OCI-M2 (cell line): ENCODE results near the gene HGD.
"Not testable (repeated sequence)": the region's sequence is repeated elsewhere in the genome, so short reads cannot be mapped to it uniquely, and the experiment has no call there.

ENCODE experiments used
- DNase-seq: peaks from one replicate; lab custom pipeline; 2025; ENCODE audit not compliant: unreplicated experiment; lab: John Stamatoyannopoulos, UW

The HGD gene

DNA sequence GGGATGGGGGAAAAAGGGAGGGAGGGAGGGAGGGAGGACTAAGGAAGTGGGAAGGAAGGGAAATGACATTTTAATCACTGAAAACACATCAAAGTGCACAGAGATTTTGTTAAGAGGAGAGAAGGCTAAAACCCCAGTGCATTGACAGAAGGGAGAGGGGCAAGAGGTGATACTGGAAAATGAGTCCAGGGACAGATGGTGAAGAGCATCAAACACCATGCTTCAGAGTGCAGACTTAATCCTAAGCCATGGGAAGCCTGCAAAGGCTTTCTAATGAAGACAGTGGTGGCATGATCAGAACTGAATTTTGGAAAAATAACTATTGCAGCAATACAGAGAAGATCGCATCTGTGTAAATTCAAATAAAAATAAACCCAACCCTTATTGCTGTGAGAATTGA, 41.8 kb downstream of the HGD start:
- no peak for DNase-seq

DNA sequence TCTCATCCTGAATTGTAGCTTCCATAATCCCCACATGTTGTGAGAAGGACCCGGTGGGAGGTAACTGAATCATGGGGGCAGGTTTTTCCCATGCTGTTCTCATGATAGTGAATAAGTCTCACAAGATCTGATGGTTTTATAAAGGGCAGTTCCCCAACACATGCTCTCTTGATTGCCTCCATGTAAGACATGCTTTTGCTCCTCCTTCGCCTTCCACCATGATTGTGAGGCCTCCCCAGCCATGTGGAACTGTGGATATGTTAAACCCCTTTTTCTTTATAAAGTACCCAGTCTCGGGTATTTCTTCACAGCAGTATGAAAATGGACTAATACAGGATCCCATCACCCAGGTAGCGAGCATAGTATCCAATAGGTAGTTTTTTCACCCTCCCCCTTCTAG, 43.2 kb downstream of the HGD start:
- not testable (repeated sequence) for DNase-seq

DNA sequence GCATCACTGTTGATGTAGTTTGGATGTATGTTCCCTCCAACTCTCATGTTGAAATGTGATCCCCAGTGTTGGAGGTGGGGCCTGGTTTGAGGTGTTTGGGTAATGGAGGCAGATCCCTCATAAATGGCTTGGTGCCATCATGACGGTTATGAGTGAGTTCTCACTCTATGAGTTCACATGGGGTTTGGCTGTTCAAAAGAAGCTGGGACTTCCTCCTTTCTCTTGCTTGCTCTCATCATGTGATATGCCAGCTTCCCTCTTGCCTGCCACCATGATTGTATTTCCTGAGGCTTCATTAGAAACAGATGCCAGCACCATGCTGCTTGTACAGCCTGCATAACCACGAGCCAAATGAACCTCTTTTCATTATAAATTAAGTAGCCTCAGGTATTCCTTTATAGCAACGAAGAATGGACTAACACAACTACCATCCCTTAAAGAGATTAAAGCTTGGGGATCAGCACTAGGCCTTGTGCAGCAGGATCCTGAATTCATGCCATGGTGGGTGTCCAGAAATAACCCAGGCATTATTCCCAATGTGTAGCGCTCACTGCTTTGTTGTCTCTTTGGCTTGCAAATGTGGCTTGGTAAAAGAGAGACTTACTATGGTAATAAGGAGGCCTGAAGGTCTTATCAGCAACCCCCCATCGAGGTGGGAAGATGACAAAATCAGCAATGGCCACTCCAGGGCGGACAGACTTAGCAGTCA, 44.0 kb downstream of the HGD start:
- no peak for DNase-seq

DNA sequence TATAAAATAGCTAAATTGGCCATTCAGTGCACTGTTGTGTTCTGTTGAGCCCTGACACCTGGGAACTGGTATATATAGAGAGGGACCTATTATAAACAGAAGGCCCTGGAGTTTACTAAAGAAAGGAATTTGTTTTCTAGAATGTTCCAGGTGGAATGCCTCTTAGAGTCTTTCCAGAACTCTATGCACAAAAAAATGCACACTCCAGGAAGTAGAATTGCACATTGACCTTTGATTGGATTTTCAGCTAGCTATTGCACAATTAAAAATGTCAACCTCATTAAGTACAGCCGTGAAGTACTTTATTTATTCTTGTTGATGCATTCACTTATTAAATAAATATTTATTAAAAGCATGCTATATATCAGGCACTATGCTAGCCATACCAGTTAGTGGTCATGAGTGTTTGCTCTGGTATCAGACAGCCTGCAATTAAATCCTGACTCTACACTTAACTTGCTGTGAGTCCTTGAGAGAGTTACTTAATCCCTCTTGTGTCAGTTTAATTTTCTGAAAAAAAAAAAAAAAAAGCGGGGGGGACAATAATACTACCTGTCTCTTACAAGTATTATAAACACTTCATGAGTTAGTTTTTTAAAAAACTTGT, 45.1 kb downstream of the HGD start:
- no peak for DNase-seq

DNA sequence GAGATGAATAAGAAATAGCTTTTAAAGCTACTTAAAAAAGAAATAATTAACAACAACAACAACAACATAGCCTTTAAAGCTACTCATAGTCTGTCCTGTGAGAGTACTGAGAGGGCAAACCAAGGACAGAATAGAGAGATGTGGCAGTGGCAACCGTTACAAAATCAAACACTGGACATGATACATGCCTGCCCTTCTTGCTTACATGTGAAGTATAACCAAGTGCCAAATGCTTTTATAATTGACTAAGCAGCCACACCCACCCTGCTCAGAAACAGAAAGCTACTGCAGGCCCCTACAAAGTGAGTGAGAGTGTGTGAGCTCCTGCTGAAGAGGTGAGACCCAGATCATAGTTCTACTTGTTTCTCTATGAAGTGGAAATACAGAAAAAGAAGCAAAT, 47.5 kb downstream of the HGD start:
- no peak for DNase-seq

DNA sequence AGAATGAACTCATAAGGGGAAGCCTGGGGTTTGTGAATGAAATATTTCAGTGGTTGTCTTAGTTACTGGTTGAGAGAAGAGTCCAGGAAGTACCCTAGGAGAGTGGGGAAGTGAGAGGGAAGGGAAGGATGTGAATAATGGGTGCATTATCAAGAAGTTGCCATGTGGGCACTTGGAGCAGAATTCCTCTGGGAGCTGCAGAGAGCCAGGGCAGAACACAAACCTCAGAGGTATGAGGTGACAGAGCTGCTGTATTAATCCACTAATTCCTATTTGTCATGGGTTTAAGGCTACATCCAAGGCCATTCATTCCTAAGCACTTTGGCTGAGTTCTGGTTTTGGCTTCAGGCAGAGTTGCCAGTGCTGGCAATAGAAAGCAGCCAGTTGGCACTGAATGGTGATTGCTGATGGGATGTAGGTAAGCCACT, 56.9 kb downstream of the HGD start:
- DNase-seq = no peak

DNA sequence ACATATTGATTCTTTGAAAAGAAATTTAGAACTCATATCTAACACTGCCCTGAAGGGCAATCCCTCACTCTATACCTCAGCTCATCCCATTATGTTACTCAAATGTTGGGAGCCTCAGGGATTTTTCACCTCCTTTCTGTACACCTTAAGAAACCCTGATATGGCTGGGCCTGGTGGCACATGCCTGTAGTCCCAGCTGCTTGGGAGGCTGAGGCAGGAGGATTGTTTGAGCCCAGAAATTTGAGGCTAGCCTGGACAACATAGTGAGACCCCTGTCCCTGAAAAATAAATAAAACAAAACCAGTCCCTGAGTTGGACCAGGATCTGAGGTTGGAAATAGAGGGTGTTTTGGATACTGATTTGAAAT, 58.3 kb downstream of the HGD start:
- no peak for DNase-seq

DNA sequence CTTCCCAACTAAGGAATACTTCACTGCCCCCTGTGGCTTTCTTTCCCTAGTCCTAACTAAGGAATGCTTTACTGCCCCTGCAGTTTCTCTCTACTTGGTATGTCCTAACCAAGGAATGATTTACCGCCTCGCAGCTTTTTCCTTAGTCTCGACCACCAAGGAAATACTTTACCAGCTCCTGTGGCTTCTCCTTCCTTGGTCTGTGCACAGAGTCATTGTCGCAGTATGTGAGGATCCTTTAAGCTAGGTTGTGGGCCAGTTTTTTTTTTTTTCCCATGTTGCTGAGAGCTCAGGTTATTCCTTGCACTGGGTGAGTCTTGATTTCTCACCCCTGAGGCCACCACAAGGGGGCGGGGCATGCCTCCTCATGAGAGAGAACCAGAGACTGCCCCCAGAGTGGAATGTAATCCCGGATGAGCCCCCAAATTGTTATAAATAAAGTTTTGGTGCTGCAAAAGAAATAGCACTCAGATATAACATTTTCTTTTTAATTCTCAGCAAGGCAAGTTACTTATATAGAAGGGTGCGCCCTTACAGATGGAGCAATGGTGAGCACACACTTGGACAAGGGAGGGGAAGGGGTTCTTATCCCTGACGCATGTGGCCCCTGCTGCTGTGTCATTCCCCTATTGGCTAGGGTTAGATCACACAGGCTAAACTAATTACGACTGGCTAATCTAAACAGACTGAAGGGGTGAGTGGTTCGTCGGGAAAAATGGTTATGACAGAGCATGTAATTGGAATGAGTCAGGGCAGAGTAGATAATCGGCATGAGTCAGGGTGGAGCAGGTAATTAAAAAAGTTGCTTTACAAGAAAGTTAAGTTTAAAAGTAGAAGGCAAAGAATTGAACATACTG, 58.9 kb downstream of the HGD start:
- no peak for DNase-seq

DNA sequence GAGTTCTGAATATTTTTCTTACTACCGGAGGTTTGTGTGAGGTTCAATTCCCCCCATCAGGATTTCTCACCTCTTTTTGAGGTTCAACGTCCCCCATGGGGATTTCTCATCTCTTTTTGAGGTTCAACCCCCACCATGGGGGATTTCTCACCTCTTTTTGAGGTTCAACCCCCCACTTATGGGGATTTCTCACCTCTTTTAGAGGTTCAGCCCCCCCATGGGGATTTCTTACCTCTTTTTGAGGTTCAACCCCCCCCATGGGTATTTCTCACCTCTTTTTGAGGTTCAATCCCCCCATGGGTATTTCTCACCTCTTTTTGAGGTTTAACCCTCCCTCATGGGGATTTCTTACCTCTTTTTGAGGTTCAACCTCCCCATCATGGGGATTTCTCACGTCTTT, 59.6 kb downstream of the HGD start:
- DNase-seq = no peak

DNA sequence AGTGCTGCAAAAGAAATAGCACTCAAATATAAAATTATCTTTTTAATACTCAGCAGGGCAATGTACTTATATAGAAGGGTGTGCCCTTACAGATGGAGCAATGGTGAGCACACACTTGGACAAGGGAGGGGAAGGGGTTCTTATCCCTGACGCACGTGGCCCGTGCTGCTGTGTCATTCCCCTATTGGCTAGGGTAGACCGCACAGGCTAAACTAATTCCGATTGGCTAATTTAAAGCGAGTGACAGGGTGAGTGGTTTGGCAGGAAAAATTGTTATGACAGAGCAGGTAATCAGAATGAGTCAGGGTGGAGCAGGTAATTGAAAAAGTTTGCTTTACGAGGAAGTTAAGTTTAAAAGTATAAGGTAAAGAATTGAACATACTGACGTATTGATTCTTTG, 65.3 kb downstream of the HGD start:
- DNase-seq = not testable (repeated sequence)

DNA sequence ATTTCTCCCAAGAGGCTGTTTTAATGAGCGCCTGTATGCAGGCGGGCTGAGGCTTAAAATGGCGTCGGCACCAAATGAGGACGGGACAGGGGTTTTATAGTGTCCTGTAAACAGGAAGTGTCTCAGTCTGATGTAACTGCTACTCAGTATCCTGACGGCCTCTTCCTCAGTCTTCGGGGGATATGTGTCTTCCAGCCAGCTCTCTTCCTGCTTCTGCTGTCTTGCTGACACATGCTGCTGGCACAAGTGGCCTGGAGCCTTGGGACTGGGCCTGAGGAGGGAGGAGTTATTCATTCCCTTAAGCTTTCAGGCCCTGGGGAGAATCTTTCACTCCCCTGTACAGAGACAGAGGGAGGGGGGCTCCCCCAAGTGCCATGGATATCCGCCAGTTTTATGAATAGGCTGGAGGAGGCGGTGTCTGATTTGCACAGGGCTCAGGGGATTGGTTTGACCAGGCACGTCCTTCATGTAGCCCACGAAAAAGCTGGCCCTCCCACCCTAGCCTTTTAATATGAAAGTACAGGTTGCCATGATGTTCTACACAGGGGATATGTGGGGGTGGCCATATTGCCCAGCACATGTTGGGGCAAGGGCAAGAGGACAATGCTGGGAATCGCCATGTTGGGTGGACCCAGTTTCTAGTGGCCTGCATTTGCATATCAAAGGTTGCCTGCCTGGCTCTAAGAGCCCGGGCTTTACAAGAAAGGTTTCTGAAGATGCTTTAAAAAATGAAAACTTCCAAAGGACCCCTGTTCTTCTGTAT, 66.0 kb downstream of the HGD start:
- DNase-seq = no peak

DNA sequence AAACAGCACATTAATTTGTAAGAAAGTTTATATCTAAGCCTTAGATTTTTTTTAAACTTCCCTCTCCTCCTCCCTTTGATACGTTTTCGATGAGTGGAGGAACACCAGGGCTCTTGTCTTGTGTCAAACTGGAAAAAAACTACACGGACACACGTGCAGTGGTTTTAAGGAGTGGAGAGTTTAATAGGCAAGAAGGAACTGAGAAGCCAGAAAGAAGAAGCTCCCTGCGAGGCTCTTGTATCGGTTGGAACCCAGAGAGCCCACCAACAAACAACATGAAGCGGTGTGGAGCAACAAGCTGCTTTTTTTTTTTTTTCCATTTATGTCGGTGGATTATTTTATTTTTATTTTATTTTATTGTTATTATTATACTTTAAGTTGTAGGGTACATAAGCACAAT, 67.3 kb downstream of the HGD start:
- no peak for DNase-seq

DNA sequence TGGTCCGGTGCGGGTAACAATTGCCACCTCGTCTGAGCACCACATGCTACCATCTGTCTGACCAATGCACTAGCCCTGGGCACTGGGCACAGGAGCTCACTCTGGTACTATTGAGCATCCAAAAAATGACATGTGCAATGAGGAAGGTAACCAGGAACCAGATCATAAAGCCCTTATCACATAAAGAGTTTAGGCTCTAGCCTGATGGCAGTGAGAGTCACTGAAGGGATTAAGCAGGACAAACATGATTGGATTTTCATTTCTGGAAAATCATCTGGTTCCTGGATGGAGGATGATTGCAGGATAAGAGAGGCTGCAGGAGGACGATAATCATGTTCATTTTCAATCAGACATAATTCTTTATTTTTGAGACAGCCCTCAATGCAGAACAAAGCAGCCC, 73.5 kb downstream of the HGD start:
- no peak for DNase-seq

DNA sequence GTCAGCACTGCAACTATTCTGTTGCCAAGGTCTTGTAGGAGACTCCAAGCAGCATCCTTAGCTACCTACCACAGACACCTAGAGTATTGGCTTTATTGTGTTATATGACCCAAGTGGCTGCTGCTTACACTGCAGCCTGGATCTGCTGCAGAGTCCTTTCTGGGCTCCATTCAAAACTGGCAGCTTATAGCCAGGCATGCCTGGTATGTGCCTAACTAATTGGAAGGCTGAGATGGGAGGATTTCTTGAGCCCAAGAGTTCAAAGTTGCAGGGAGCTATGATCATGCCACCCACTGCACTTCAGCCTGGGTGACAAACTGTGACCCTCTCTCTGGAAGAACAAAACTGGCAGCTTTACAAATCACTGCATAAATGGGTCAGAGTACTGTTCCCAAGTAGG, 77.3 kb downstream of the HGD start:
- DNase-seq = no peak

DNA sequence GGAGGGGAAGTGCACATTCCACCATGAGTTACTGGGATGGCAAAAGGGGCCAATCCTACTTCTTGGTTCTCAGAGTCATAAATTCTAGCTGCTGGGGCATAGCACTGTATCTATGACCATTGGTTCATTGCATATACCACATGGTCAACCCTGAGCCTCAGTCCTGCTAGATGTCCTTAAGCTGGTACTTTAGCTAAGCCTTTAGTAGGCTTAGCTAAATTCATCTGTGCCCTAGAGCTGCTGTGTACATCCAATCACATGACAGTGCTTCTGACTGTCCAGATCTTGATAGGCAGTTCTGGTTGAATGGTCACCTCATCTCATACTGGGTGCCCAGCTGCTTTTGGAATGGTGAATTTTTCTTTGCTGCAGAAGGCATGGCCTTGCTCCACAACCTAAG, 77.7 kb downstream of the HGD start:
- no peak for DNase-seq

DNA sequence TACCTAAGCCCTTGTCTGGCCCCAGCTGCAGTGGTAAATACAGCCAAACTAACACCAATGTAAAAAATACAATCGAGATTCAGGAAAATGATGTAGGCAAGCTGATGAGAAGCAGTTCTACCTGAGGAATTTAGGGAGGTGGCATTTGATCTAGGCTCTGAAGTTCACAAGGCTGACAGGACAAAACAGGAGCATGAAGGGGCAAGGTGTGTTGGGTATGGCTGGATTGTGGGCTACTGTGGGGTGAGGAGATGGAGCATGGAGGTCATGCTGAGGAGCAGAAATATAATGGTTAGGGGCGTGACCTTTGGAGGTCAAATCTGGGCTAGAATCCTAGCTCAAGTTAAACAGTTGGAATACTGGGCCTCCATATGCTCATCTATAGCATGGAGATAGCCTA, 79.4 kb downstream of the HGD start:
- DNase-seq = no peak

DNA sequence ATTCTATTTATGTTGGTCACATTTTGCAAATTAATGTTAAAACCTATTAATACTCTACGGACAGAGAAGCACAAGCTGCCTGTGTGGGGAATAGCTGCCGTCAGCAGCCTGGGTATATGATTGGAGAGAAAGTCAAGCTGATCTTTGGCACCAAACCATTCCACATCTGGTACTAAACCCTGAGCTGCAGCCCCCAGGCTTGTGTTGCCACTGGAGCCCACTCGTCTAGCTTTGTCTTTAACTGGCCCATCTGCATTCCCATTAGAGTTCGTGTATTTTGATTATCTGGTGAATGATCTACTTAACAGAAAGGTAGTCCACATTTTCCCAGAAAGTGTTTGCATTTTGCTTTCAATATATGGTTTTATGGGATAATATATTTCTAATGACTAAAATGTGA, 80.5 kb downstream of the HGD start:
- DNase-seq = no peak

DNA sequence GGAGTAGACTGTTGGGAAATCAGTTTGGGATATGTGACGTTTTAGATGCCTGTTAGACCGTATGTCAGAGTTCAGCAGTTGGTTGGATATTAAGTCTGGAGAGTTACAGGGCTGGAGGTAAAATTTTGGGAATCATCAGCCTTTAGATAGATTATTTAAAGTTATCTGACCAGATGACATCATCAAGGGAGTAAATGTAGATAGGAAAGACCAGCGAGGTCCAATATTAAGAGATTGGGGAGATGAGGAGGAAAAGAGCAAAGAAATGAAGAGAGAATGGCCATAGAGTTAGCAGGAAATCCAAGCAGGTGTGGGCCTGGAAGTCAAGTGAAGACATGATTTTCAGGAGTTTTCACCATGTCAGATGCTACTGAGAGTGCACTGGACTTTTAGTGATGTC, 82.8 kb downstream of the HGD start:
- no peak for DNase-seq

DNA sequence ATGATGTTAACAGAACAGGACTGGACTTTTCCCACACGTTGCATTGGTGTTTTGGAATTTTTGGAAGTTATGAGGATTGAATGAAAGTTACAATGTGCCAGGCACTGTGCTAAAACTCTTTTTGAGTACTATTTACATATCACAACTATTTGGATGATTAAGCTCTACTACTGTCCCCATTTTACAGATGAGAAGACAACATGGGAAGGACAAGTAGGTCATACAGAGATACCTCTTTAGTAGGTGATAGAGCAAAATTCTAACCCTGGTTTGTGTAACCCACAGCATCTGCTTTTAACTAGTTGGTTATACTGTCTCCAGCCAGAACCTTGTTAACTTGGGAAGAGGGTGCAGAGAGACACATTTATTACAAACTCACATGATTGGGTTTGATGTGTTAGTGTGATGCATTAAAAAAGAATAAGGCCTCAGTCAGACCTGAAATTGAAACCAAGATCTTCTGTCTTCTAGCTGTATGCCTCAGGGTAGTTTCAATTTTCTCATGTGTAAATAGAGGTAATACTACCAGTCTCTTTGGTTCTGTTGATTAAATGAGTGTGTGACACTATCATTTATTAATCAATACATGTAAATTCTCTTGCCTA, 84.5 kb downstream of the HGD start:
- no peak for DNase-seq

DNA sequence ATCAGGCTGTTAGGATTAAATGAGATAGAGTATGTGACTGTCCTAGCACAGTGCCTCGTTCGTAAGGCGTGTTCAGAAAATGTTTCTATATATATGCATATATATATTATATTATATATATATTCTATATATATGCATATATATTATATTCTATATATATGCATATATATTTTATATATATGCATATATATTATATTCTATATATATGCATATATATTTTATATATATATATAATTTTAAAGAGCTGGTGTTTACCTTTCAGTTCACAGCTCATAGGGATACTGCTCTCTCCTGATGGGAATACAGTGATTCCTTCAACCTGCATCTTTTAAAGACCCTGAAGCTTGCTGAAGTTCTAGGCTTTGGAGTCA, 85.2 kb downstream of the HGD start:
- no peak for DNase-seq
